Measurements from ENCODE around the gene KATNB1.

The KATNB1 gene

GRCh38 chr16:57797526-57798266 is 62.1 kb downstream of the KATNB1 start:
- no peak for DNase-seq

- DNase-seq, result no peak
These were observed 62.8 kb downstream of the KATNB1 start for GRCh38 chr16:57798267-57798810.

DNA sequence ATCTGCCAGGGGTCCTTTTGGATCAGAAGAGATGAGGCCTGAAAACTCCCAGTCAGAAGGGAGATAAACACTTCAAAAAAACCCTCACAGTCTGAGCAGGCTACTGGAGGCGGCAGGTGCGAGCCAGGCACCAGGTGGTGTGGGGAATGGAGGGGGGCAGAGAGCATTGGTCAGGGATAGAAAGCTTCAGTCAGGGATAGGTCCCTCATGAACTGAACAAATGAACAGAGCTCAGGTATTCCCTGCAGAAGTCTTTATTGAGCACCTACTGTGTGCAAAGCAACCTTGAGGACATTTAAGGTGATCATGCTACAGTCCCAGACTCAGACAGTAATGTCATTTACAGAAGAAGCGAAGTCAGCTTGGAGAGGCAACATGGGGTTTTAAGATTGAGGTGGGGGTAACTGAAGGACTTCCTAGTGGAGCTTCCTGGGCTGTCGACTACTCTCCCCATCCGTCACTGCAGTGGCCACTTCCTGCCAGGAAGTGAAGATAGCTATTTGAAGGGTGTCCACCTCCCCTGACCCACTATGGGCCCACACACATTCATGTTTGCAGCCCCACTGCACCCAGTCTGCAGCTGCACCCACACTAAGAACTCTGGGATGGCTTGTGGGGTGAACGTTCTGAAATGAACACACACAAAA is 63.5 kb downstream of the KATNB1 start:
- no peak for DNase-seq

DNA sequence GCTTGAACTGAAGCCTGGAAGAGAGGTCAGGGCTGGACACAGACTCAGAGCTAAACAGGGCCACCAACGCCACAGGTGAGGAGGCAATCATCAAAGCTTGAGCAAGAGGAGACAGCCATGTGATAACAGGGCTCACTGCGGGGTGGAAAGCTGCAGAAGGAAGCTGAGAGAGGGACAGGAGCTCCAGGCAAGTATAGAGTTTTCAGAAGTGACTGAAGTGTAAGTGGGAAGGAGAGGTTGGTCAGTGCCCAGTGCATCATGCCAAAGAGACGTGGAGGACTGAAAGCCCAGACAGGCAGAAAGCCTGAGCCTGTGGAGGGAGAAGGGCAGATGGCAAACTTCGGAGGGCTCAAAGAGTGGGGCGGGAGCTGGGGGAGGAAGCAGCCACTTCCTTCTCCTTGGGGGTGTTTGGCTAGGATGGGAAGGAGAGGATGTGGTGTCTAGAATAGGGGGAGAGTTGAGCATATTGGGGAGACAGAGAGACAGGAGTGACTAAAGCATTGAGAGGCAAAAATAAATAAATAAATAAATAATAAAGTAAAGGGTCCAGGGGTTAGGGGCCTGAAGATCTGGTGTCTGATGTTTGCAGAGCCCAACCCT is 64.1 kb downstream of the KATNB1 start:
- no peak for DNase-seq

DNA sequence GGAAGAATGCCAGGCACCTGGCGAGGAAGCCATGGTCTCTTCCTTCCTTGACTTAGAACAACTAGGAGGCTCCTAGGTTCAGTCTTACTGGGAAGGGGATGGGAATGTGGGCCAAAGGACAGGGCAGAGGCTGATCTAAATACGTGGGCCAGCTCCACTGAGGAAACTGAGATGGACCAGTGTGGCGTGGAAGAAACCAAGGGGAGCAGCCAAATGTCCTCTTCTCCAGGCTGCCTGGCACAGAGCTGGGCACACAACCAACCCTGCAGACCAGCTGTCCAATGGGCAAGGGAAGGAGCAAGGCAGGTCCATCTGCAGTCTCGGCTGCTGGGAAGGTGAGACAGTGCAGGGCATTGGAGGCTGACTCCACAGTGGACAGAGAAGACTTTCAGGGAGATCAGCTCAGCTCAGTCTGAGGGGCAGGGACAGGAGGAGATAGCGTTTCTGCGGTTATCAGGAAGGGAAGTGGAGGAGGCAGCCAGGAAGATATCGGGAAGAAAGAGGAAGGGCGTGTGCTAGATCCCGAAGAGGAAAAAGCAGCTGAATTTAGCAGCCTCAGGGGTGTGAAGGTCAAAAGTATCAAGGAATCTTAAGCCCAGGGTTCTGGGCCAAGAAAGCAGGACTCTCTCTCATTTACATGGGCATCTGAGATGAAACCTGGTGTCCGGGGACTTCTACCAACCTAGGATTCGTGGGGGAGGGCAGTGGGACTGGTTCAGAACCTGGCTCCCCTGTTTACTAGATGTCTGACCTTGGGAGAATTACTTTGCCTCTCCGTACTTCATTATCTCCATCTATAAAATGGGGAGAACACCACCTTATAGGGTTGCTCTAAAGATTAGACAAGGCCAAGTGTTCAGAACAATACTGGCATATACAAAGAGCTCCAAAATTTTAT is 64.9 kb downstream of the KATNB1 start:
- DNase-seq, result no peak

DNA sequence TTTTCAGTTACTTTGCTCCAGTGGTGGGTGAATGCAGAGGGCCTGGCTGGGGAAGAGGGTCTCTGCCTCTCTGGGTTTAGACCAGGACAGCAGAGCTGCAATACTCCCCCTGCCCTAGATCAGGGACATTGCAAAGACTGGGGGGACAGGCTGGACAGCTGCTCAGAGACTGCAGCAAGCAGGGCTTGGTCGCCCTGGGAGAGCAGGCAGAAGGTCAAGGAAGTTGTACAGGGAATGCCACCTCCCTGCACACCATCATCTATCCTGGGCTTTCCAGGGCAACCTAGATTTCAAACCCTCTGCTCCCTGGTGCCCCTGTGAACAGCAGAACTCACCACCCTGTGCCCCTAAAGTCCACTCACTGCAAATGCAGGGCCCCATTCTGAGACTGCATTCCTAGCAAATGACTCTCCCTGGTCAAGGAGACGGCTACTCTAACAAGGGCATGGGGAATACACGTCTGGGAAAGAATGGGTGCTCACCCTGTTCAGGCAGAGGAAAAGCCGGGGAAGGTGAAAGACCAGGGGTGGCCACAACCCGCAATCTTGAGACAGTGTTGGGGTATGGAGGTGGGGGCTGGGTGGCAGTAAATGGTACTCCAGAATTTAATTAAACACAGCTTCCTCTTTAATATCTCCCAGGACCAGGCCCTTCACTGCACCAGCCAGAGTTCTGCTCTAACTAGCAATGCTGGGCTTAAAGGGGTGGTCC is 65.7 kb downstream of the KATNB1 start:
- DNase-seq, result no peak

- peak; percentile 67 for DNase-seq
These were observed 66.3 kb downstream of the KATNB1 start for GRCh38 chr16:57801809-57802340.

DNA sequence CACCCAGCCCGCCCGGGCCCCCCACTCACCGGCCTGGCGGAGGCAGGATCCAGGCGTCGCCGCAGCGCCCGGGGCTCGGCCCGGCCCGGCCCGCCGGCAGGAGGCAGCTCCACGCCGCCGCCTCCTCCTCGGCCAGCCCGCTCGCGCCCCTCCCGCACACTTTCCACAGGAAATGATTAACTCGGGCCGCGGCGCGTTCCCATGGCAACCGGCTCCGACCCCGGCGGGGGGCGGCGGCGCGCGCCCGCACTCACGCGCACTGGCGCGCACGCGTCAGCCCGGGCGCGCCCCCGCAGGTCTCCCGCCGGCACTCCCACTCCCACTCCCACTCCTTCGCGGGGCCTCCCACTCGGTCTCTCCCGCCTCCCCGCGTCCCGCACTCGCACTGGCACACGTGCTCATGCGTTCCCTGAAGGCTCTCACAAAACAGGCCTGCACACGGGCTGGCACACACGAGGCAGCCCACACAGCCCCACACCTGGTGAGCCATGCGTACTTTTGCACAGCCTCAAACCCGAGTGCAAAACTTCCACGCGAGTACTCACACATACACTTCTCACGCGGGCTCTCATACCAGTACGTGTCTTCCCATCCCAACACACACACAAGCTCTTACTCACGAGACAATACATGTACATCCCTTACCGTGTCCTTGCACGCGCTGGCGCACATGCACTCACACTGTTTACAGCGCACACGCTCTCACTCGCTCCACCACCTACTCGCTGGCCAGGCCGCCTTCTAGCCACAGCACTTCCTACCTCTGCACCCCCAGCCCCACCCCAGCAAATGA is 67.0 kb downstream of the KATNB1 start, which contains the start of gene KIFC3:
TSS of gene KIFC3 (minus strand) at position 151 of the 793 bp plus-strand sequence. CDS start 4,248 bp downstream, outside the sequence.
- peak; percentile 88 for DNase-seq

DNA sequence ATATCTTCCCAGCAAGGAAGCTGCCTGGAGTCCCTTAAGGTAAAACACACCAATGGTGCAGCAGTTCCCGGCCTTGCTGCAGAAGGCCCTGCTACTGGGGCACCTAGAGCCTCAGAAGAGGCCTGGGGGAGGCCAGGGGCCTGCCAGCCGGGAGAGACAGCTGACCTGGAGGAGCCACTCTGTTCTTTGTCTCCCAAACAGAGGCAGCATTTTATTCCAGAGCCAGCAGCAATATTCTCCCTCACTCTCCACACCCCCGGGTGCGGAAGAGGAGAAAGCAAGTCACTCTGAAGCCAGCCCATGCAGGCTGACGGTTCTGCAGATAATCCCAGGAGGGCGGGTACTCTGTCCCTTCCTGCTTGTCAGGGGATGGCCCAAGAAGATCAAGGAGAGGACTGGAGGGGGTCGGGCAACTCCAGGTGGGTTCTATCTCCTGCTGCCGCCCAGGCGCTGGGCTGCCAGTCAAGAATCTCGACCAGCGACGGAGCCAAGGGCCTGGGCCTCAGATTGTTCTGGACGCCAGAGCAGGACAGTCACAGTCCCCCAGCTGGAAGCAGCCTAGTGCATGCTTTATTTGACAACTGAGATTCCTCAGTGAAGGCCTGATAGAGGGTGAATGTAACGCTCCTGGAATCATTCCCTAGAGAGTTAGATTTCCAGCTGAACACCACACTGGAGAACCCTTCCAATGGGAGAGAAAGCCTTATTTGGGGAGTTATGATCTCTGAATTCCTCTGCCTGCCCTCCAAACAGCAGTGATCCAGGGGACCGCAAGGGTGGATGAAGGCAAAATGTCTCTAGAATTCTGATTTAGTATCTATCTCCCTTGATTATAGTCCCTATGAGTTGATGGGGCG is 67.8 kb downstream of the KATNB1 start:
- no peak for DNase-seq

DNA sequence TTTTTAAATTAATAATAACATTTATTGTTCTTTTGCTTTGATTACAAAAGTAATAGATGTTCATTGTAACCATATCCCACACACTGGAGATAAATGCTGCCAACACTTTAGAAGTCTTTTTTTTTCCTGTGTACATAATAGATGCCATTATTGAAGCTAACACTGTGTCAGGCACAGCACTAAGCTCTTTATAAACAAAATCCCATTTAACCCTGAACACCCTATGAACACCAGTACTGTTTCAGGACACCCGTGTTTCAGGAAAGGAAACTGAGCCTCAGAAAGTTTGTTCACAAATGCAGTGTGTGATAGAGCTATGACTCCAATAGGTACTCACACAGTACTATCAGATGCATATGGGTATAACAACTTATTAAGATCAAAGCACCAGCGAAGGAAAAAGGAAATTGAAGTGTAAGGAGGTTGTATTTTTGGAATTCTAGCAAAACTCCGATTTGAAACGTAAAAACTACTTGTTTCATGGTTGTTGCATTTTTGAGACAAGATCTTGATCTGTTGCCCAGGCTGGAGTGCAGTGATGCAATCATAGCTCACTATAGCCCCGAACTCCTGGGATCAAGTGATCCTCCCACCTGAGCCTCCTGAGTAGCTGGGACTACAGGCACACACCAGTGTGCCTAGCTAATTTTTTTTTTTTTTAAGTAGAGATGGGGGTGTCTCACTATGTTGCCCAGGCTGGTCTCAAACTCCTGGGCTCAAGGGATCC is 68.7 kb downstream of the KATNB1 start:
- no peak for DNase-seq

DNA sequence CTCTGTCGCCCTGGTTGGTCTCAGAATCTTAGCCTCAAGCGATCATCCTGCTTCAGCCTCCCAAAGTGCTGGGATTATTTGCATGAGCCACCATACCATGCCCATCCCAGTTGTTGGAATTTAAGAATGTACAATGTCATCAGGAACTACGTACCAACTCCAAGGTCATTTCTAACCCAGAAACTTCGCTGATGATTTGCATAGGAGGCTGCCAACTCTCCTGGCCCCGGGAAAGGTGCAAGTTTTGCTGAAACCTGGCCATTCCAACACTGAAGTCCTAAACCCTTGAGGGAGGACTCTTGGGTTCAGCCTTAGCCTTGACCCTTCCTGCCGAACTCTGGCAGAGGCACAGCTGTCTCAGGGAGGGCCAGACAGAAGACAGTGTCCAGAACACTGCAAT is 69.6 kb downstream of the KATNB1 start:
- no peak for DNase-seq

All from right forelimb (tissue), 1 donor.